ENCODE data around the gene TTC22.

DNA sequence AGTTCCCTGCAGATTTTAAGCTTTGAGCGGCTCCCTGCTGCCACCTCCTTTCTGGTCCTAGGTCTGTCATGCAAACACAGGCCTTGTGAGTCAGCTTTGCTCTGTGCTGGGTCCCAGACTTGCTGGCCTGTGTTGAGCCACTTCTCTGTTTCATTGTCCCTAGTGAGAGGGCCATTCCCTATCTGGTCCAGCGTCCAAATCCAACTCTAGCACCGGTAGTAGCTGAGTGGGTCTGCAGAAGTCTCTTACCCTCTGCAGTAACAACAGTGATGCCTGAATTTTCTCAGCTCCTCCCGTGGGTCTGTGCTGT lies 5.8 kb downstream of the TTC22 start:
- TF ChIP-seq, protein P1, sequence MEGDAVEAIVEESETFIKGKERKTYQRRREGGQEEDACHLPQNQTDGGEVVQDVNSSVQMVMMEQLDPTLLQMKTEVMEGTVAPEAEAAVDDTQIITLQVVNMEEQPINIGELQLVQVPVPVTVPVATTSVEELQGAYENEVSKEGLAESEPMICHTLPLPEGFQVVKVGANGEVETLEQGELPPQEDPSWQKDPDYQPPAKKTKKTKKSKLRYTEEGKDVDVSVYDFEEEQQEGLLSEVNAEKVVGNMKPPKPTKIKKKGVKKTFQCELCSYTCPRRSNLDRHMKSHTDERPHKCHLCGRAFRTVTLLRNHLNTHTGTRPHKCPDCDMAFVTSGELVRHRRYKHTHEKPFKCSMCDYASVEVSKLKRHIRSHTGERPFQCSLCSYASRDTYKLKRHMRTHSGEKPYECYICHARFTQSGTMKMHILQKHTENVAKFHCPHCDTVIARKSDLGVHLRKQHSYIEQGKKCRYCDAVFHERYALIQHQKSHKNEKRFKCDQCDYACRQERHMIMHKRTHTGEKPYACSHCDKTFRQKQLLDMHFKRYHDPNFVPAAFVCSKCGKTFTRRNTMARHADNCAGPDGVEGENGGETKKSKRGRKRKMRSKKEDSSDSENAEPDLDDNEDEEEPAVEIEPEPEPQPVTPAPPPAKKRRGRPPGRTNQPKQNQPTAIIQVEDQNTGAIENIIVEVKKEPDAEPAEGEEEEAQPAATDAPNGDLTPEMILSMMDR (IDR thresholded peaks at IDR 0.05), result no peak
- TF ChIP-seq POLR2AphosphoS5 (IDR thresholded peaks at IDR 0.05; ENCODE audit: low read depth, low read length), result no peak
- TF ChIP-seq, protein P2, sequence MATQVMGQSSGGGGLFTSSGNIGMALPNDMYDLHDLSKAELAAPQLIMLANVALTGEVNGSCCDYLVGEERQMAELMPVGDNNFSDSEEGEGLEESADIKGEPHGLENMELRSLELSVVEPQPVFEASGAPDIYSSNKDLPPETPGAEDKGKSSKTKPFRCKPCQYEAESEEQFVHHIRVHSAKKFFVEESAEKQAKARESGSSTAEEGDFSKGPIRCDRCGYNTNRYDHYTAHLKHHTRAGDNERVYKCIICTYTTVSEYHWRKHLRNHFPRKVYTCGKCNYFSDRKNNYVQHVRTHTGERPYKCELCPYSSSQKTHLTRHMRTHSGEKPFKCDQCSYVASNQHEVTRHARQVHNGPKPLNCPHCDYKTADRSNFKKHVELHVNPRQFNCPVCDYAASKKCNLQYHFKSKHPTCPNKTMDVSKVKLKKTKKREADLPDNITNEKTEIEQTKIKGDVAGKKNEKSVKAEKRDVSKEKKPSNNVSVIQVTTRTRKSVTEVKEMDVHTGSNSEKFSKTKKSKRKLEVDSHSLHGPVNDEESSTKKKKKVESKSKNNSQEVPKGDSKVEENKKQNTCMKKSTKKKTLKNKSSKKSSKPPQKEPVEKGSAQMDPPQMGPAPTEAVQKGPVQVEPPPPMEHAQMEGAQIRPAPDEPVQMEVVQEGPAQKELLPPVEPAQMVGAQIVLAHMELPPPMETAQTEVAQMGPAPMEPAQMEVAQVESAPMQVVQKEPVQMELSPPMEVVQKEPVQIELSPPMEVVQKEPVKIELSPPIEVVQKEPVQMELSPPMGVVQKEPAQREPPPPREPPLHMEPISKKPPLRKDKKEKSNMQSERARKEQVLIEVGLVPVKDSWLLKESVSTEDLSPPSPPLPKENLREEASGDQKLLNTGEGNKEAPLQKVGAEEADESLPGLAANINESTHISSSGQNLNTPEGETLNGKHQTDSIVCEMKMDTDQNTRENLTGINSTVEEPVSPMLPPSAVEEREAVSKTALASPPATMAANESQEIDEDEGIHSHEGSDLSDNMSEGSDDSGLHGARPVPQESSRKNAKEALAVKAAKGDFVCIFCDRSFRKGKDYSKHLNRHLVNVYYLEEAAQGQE (IDR thresholded peaks at IDR 0.05; ENCODE audit: insufficient read depth in 1 of 2, low read depth in 2 of 2, low read length in 1 of 2), result no peak

Data from Panc1 (cell line).